GM23338 (cell line): ENCODE data around the gene CCL20. TPM values are rescaled to one million over a fixed set of nuclear protein-coding genes. Genes with fewer than 3 reads are reported as not detected.

Experiments used
- ATAC-seq: fragments of 200-7000 bp; cut with Tn5 transposase; 3 replicates; pipeline ENCODE4 v1.9.1; 2020
- DNase-seq: peaks from one replicate; pipeline ENCODE4 v3.0.0-alpha.2; 2015; ENCODE audit warnings: low spot score
- H2AFZ ChIP-seq: fragments of 200-600 bp; sonication (generic); 2 replicates; pipeline ENCODE4 v1.8.0; 2016; ENCODE audit warnings: antibody characterized with exemption, mild to moderate bottlenecking, moderate library complexity
- H3F3A ChIP-seq: fragments of 200-600 bp; sonication (generic); replicated peaks from 2 replicates; pipeline ENCODE4 v1.8.0; 2017; ENCODE audit warnings: antibody characterized with exemption, mixed run types, low read depth
- H3K27ac ChIP-seq: fragments of 200-600 bp; sonication (generic); 2 replicates; pipeline ENCODE4 v1.6.1; 2016; ENCODE audit warnings: low read depth
- H3K27me3 ChIP-seq: fragments of 200-600 bp; sonication (generic); 2 replicates; pipeline ENCODE4 v1.8.0; 2016; ENCODE audit warnings: mild to moderate bottlenecking, mixed run types, moderate library complexity; ENCODE audit not compliant: insufficient read depth
- H3K36me3 ChIP-seq: fragments of 200-600 bp; sonication (generic); 2 replicates; pipeline ENCODE4 v1.8.0; 2016; ENCODE audit warnings: mild to moderate bottlenecking; ENCODE audit not compliant: insufficient read depth
- H3K4me1 ChIP-seq: fragments of 200-600 bp; sonication (generic); 2 replicates; pipeline ENCODE4 v1.8.0; 2016; ENCODE audit warnings: mild to moderate bottlenecking, moderate library complexity; ENCODE audit not compliant: insufficient read depth
- H3K4me2 ChIP-seq: fragments of 200-600 bp; sonication (generic); 2 replicates; pipeline ENCODE4 v1.7.1; 2017; ENCODE audit warnings: mixed run types
- H3K4me3 ChIP-seq: fragments of 200-600 bp; sonication (generic); 2 replicates; pipeline ENCODE4 v1.6.1; 2016; ENCODE audit warnings: mixed run types
- H3K79me2 ChIP-seq: fragments of 200-600 bp; sonication (generic); replicated peaks from 2 replicates; pipeline ENCODE4 v1.8.0; 2017; ENCODE audit warnings: mild to moderate bottlenecking; ENCODE audit not compliant: insufficient read depth
- H3K9me2 ChIP-seq: fragments of 200-600 bp; sonication (generic); 2 replicates; pipeline ENCODE4 v1.8.0; 2017; ENCODE audit not compliant: insufficient read depth
- H4K20me1 ChIP-seq: fragments of 200-600 bp; sonication (generic); replicated peaks from 2 replicates; pipeline ENCODE4 v1.8.0; 2017; ENCODE audit warnings: mild to moderate bottlenecking; ENCODE audit not compliant: insufficient read depth
- H3K27ac Mint-ChIP-seq: 2 replicates; pipeline ENCODE4 v1.8.0; 2020; ENCODE audit warnings: inconsistent platforms, mild to moderate bottlenecking, moderate library complexity, mixed read lengths
- H3K27me3 Mint-ChIP-seq: 3 replicates; pipeline ENCODE4 v1.8.0; 2022; ENCODE audit warnings: low read depth, mild to moderate bottlenecking, moderate library complexity, mixed read lengths, inconsistent platforms; ENCODE audit not compliant: insufficient read depth, poor library complexity
- H3K36me3 Mint-ChIP-seq: 3 replicates; pipeline ENCODE4 v1.8.0; 2021; ENCODE audit warnings: low read depth, mild to moderate bottlenecking, inconsistent platforms, moderate library complexity, mixed read lengths
- H3K4me1 Mint-ChIP-seq: 3 replicates; pipeline ENCODE4 v1.8.0; 2020; ENCODE audit warnings: mild to moderate bottlenecking, inconsistent platforms, mixed read lengths
- H3K4me3 Mint-ChIP-seq: 3 replicates; pipeline ENCODE4 v1.8.0; 2021; ENCODE audit warnings: moderate library complexity, mild to moderate bottlenecking, inconsistent platforms, mixed read lengths
- H3K9me3 Mint-ChIP-seq: 3 replicates; pipeline ENCODE4 v1.8.0; 2020; ENCODE audit warnings: moderate library complexity, mild to moderate bottlenecking, inconsistent platforms, mixed read lengths
- CREB1 ChIP-seq: fragments of 250-450 bp; sonication (Bioruptor Pico); IDR thresholded peaks from 2 replicates; pipeline ENCODE4 v1.5.0; 2020; ENCODE audit warnings: low read depth, mild to moderate bottlenecking, moderate library complexity
- EZH2phosphoT487 ChIP-seq: fragments of 200-600 bp; sonication (generic); IDR thresholded peaks from one replicate; pipeline ENCODE4 v1.8.1; 2018; ENCODE audit warnings: antibody characterized with exemption; ENCODE audit not compliant: unreplicated experiment
- JUNB ChIP-seq: IDR thresholded peaks from one replicate; pipeline ENCODE4 v1.6.1; 2016; ENCODE audit warnings: antibody characterized with exemption; ENCODE audit not compliant: unreplicated experiment
- NANOG ChIP-seq: IDR thresholded peaks from 2 replicates; pipeline ENCODE4 v1.6.1; 2016; ENCODE audit warnings: antibody characterized with exemption, borderline replicate concordance
- POLR2AphosphoS5 ChIP-seq: IDR thresholded peaks from 2 replicates; pipeline ENCODE4 v1.6.1; 2016; ENCODE audit warnings: antibody characterized with exemption, low read depth
- STAT1 ChIP-seq: IDR thresholded peaks from one replicate; pipeline ENCODE4 v1.6.1; 2016; ENCODE audit warnings: antibody characterized with exemption; ENCODE audit not compliant: unreplicated experiment
- ZNF114 ChIP-seq: fragments of 250-450 bp; sonication (Bioruptor Pico); IDR thresholded peaks from 2 replicates; pipeline ENCODE4 v1.5.0; 2020; ENCODE audit warnings: mild to moderate bottlenecking, moderate library complexity
- ZNF331 ChIP-seq: fragments of 250-450 bp; sonication (Bioruptor Pico); IDR thresholded peaks from 2 replicates; pipeline ENCODE4 v1.5.0; 2020; ENCODE audit warnings: low read depth, mild to moderate bottlenecking, moderate library complexity
- polyA plus RNA-seq: library from polyadenylated mRNA; unstranded; fragments of >200 nt; fragmentation: Nextera tagmentation; extraction: Ambion mirVana; gene quantifications from 2 replicates; pipeline ENCODE4 v1.2.1, GENCODE V29; 2016
- total RNA-seq: library from RNA; depleted of rRNA; stranded (reverse); fragments of >200 nt; shearing (Covaris generic); gene quantifications from 2 replicates; pipeline ENCODE4 v1.2.3, GENCODE V29; 2014
- TF ChIP-seq, protein P1 (sequence below): IDR thresholded peaks from one replicate; pipeline ENCODE4 v1.6.1; 2018; ENCODE audit warnings: antibody characterized with exemption; ENCODE audit not compliant: unreplicated experiment
- TF ChIP-seq, protein P2 (sequence below): fragments of 250-450 bp; sonication (Bioruptor Pico); IDR thresholded peaks from 2 replicates; pipeline ENCODE4 v1.5.0; 2020; ENCODE audit warnings: mild to moderate bottlenecking, moderate library complexity
- TF ChIP-seq, protein P3 (sequence below), 2 experiments: fragments of 200-600 bp in 1 of 2; sonication (generic) in 1 of 2; conservative IDR thresholded peaks; 2 replicates each; pipeline versions ENCODE4 v1.5.1 to v1.6.1; 2016 to 2017; ENCODE audit warnings: antibody characterized with exemption in 2 of 2, low read depth in 2 of 2, mild to moderate bottlenecking in 2 of 2, moderate library complexity in 1 of 2

CCL20 gene
- total and polyA plus RNA-seq, 2 experiments from 2014 or later = not detected

DNA sequence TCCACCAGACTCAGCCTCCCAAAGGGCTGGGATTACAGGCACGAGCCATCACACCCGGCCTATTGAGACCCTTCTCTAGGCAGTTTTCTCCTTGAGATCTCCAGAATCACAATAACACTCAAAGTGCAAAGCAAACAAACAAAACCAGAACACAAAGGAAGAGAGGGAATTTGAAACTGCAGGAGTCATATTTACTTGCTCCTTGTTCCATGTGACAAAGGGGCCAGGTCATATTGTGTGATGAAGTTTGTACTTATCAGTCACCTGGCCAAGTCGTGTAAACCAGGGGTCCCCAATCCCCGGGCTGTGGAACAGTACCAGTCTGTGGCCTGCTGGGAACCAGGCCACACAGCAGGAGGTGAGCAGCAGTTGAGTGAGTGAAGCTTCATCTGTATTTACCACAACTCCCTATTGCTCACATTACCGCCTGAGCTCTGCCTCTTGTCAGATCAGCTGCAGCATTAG is 41.4 kb upstream of the CCL20 start:
- H3K36me3 ChIP-seq = no peaks in the 10 kb centered on the region
- H3K9me2 ChIP-seq = no peaks in the 10 kb centered on the region
- no peak overlapping the region for H3K4me3 Mint-ChIP-seq
- H2AFZ ChIP-seq = peak overlapping the region; percentile 81; the same call in 1 of the 2 replicates
- H3K4me1 ChIP-seq = peaks cover 17% of the 10 kb centered on the region
- H3K27me3 Mint-ChIP-seq = peaks cover 4% of the 10 kb centered on the region
- no peaks in the 10 kb centered on the region for H3F3A ChIP-seq
- DNase-seq (peak; percentile 15), ATAC-seq (no peak)
- no peaks in the 10 kb centered on the region for H3K36me3 Mint-ChIP-seq
- H3K27ac ChIP-seq = no peak overlapping the region
- H3K4me1 Mint-ChIP-seq = peaks cover 16% of the 10 kb centered on the region
- H3K27me3 ChIP-seq = no peaks in the 10 kb centered on the region
- H3K27ac Mint-ChIP-seq = no peak overlapping the region
- peaks cover 2% of the 10 kb centered on the region; the same call in 2 of the 3 replicates for H3K9me3 Mint-ChIP-seq
- H4K20me1 ChIP-seq = no peaks in the 10 kb centered on the region
- H3K4me3 ChIP-seq = no peak overlapping the region
- H3K4me2 ChIP-seq = no peak overlapping the region
- TF ChIP-seq, protein P1, sequence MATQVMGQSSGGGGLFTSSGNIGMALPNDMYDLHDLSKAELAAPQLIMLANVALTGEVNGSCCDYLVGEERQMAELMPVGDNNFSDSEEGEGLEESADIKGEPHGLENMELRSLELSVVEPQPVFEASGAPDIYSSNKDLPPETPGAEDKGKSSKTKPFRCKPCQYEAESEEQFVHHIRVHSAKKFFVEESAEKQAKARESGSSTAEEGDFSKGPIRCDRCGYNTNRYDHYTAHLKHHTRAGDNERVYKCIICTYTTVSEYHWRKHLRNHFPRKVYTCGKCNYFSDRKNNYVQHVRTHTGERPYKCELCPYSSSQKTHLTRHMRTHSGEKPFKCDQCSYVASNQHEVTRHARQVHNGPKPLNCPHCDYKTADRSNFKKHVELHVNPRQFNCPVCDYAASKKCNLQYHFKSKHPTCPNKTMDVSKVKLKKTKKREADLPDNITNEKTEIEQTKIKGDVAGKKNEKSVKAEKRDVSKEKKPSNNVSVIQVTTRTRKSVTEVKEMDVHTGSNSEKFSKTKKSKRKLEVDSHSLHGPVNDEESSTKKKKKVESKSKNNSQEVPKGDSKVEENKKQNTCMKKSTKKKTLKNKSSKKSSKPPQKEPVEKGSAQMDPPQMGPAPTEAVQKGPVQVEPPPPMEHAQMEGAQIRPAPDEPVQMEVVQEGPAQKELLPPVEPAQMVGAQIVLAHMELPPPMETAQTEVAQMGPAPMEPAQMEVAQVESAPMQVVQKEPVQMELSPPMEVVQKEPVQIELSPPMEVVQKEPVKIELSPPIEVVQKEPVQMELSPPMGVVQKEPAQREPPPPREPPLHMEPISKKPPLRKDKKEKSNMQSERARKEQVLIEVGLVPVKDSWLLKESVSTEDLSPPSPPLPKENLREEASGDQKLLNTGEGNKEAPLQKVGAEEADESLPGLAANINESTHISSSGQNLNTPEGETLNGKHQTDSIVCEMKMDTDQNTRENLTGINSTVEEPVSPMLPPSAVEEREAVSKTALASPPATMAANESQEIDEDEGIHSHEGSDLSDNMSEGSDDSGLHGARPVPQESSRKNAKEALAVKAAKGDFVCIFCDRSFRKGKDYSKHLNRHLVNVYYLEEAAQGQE = no peak
- no peaks in the 10 kb centered on the region for H3K79me2 ChIP-seq

DNA sequence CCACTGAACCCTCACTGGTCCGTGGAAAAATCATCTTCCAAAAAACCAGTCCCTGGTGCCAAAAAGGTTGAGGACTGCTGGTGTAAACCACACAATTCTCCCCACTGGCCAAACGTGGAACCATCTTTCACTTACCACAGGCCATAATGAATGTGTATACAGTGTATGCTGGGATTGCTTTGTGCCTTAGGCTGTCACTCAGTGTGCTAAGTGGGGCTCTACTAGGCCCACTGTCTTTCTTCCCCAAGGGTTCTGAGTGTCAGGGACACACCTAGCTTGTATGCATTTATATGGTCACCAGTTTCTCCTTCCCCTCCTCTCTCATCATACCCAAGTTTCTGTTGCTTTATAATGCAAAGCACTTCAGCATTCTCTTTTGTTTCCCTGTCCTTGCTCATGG is 40.7 kb upstream of the CCL20 start:
- no peak overlapping the region for H3K4me3 ChIP-seq
- Mint-ChIP-seq H3K27ac (no peak overlapping the region; the same call in 1 of the 2 replicates), H3K4me1 (peaks cover 16% of the 10 kb centered on the region), H3K4me3 (no peak overlapping the region), H3K9me3 (peaks cover 2% of the 10 kb centered on the region; the same call in 2 of the 3 replicates), H3K27me3 (peaks cover 4% of the 10 kb centered on the region), H3K36me3 (no peaks in the 10 kb centered on the region)
- ATAC-seq (peak; percentile 33), DNase-seq (peak; percentile 2)
- no peaks in the 10 kb centered on the region for H3F3A ChIP-seq
- no peaks in the 10 kb centered on the region for H3K27me3 ChIP-seq
- no peak overlapping the region for H3K4me2 ChIP-seq
- H3K9me2 ChIP-seq = no peaks in the 10 kb centered on the region
- peaks cover 17% of the 10 kb centered on the region for H3K4me1 ChIP-seq
- H3K27ac ChIP-seq = peak overlapping the region; percentile 77; the same call in 1 of the 2 replicates
- peak overlapping the region; percentile 78; the same call in 1 of the 2 replicates for H2AFZ ChIP-seq
- H3K36me3 ChIP-seq = no peaks in the 10 kb centered on the region
- no peaks in the 10 kb centered on the region for H3K79me2 ChIP-seq
- H4K20me1 ChIP-seq = no peaks in the 10 kb centered on the region
- TF ChIP-seq ZNF114 (CRISPR knock-in tag) = no peak
- no peak for TF ChIP-seq NANOG
- TF ChIP-seq CREB1 = no peak
- TF ChIP-seq POLR2AphosphoS5 = no peak
- no peak for TF ChIP-seq STAT1
- TF ChIP-seq, protein P2, sequence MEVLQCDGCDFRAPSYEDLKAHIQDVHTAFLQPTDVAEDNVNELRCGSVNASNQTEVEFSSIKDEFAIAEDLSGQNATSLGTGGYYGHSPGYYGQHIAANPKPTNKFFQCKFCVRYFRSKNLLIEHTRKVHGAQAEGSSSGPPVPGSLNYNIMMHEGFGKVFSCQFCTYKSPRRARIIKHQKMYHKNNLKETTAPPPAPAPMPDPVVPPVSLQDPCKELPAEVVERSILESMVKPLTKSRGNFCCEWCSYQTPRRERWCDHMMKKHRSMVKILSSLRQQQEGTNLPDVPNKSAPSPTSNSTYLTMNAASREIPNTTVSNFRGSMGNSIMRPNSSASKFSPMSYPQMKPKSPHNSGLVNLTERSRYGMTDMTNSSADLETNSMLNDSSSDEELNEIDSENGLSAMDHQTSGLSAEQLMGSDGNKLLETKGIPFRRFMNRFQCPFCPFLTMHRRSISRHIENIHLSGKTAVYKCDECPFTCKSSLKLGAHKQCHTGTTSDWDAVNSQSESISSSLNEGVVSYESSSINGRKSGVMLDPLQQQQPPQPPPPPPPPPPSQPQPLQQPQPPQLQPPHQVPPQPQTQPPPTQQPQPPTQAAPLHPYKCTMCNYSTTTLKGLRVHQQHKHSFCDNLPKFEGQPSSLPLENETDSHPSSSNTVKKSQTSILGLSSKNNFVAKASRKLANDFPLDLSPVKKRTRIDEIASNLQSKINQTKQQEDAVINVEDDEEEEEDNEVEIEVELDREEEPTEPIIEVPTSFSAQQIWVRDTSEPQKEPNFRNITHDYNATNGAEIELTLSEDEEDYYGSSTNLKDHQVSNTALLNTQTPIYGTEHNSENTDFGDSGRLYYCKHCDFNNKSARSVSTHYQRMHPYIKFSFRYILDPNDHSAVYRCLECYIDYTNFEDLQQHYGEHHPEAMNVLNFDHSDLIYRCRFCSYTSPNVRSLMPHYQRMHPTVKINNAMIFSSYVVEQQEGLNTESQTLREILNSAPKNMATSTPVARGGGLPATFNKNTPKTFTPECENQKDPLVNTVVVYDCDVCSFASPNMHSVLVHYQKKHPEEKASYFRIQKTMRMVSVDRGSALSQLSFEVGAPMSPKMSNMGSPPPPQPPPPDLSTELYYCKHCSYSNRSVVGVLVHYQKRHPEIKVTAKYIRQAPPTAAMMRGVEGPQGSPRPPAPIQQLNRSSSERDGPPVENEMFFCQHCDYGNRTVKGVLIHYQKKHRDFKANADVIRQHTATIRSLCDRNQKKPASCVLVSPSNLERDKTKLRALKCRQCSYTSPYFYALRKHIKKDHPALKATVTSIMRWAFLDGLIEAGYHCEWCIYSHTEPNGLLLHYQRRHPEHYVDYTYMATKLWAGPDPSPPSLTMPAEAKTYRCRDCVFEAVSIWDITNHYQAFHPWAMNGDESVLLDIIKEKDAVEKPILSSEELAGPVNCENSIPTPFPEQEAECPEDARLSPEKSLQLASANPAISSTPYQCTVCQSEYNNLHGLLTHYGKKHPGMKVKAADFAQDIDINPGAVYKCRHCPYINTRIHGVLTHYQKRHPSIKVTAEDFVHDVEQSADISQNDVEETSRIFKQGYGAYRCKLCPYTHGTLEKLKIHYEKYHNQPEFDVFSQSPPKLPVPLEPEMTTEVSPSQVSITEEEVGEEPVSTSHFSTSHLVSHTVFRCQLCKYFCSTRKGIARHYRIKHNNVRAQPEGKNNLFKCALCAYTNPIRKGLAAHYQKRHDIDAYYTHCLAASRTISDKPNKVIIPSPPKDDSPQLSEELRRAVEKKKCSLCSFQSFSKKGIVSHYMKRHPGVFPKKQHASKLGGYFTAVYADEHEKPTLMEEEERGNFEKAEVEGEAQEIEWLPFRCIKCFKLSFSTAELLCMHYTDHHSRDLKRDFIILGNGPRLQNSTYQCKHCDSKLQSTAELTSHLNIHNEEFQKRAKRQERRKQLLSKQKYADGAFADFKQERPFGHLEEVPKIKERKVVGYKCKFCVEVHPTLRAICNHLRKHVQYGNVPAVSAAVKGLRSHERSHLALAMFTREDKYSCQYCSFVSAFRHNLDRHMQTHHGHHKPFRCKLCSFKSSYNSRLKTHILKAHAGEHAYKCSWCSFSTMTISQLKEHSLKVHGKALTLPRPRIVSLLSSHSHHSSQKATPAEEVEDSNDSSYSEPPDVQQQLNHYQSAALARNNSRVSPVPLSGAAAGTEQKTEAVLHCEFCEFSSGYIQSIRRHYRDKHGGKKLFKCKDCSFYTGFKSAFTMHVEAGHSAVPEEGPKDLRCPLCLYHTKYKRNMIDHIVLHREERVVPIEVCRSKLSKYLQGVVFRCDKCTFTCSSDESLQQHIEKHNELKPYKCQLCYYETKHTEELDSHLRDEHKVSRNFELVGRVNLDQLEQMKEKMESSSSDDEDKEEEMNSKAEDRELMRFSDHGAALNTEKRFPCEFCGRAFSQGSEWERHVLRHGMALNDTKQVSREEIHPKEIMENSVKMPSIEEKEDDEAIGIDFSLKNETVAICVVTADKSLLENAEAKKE (CRISPR knock-in tag) = no peak
- no peak for TF ChIP-seq JUNB
- no peak for TF ChIP-seq ZNF331 (CRISPR knock-in tag)
- no peak for TF ChIP-seq EZH2phosphoT487
- TF ChIP-seq, protein P3, sequence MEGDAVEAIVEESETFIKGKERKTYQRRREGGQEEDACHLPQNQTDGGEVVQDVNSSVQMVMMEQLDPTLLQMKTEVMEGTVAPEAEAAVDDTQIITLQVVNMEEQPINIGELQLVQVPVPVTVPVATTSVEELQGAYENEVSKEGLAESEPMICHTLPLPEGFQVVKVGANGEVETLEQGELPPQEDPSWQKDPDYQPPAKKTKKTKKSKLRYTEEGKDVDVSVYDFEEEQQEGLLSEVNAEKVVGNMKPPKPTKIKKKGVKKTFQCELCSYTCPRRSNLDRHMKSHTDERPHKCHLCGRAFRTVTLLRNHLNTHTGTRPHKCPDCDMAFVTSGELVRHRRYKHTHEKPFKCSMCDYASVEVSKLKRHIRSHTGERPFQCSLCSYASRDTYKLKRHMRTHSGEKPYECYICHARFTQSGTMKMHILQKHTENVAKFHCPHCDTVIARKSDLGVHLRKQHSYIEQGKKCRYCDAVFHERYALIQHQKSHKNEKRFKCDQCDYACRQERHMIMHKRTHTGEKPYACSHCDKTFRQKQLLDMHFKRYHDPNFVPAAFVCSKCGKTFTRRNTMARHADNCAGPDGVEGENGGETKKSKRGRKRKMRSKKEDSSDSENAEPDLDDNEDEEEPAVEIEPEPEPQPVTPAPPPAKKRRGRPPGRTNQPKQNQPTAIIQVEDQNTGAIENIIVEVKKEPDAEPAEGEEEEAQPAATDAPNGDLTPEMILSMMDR (conservative IDR thresholded peaks at IDR 0.05; ENCODE audit: low read depth in 2 of 2) = no peak
